A549 treated with dexamethasone at 1 μM for 4 hours (cell line): ENCODE data around the gene SUGCT. TPM values are rescaled to one million over a fixed set of nuclear protein-coding genes. Genes with fewer than 3 reads are reported as not detected.

ENCODE experiments used
- total RNA-seq: library from RNA; stranded (reverse); fragments of 200-300 nt; extraction: Qiagen RNA extraction; gene quantifications from 5 replicates; pipeline ENCODE4 v1.2.3, GENCODE V29; 2022

Gene SUGCT
- total RNA-seq, result 0.70 to 1.5 TPM (median 1.3 TPM) in 5 replicates

GRCh38 chr7:40134428-40135316, at the start of gene SUGCT, which contains the start of gene MPLKIP:
Gene SUGCT (plus strand): TSS chr7:40135005.
Gene MPLKIP (minus strand): TSS chr7:40134622. CDS start chr7:40134567, 55 bp downstream.

Other genes starting within 250 kb of the SUGCT start
- gene CDK13, start 184.7 kb upstream of the SUGCT start, total RNA-seq, result 18.8 to 25.9 TPM (median 24.0 TPM) in 5 replicates
- gene MPLKIP, start 383 bp upstream of the SUGCT start, total RNA-seq, result 33.3 to 37.8 TPM (median 35.7 TPM) in 5 replicates